ENCODE data around the gene WDR91.

GRCh38 chr7:135158141-135158655 lies 53.1 kb downstream of the WDR91 start:
- TF ChIP-seq CTCF (IDR thresholded peaks at IDR 0.05; ENCODE audit: insufficient read depth, low read depth, low read length) (no peak), EZH2 (IDR thresholded peaks at IDR 0.05; ENCODE audit: insufficient read depth, low read length) (no peak)

All from astrocyte (in vitro differentiated cells and primary cell).